ENCODE results near the gene PRAC1. TPM values are rescaled to one million over a fixed set of nuclear protein-coding genes. Genes with fewer than 3 reads are reported as not detected.

PRAC1 gene
- total and polyA plus RNA-seq, 2 donors (not counting 1 experiment from before 2014, with no cell fraction given): not detected

DNA sequence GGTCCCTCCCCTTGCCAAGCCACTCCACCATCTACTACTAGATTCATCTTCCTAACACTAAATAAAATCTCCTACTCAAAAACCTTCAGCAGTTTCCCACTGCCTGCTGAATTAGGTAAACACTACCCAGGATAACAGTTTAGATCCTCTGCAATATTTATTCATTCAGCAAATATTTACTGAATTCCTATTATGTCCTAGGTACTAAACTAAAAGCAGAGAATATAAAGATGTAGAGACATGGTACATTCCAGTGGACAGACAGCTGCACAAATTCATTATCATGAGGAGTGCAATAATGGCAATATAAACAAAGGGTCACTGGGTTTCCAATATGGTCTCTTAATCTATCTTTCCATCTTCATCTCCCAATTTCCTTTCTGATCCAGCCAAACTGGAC, 37.0 kb upstream of the PRAC1 start:
- no peak for TF ChIP-seq EZH2 (IDR thresholded peaks at IDR 0.05; ENCODE audit: low read length, missing control alignments)
- TF ChIP-seq, protein P1, sequence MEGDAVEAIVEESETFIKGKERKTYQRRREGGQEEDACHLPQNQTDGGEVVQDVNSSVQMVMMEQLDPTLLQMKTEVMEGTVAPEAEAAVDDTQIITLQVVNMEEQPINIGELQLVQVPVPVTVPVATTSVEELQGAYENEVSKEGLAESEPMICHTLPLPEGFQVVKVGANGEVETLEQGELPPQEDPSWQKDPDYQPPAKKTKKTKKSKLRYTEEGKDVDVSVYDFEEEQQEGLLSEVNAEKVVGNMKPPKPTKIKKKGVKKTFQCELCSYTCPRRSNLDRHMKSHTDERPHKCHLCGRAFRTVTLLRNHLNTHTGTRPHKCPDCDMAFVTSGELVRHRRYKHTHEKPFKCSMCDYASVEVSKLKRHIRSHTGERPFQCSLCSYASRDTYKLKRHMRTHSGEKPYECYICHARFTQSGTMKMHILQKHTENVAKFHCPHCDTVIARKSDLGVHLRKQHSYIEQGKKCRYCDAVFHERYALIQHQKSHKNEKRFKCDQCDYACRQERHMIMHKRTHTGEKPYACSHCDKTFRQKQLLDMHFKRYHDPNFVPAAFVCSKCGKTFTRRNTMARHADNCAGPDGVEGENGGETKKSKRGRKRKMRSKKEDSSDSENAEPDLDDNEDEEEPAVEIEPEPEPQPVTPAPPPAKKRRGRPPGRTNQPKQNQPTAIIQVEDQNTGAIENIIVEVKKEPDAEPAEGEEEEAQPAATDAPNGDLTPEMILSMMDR (conservative IDR thresholded peaks at IDR 0.05 in 1 of 2, IDR thresholded peaks at IDR 0.05 in 1 of 2; ENCODE audit: low read depth in 1 of 2, low read length in 2 of 2): no peak
- no peak for DNase-seq (ENCODE audit: low read depth in 2 of 2)
- H3K36me3 ChIP-seq (ENCODE audit: control insufficient read depth, insufficient read depth, low read length): no peaks in the 10 kb centered on the region
- H3K27me3 ChIP-seq (ENCODE audit: control insufficient read depth, insufficient read depth, low read length): peaks cover 34% of the 10 kb centered on the region
- H4K20me1 ChIP-seq (ENCODE audit: control insufficient read depth, extremely low read depth, insufficient read depth, low read length): no peaks in the 10 kb centered on the region
- H3K4me1 ChIP-seq (ENCODE audit: control insufficient read depth, extremely low read depth, insufficient read depth, low read length): peaks cover 1% of the 10 kb centered on the region
- H3K27ac ChIP-seq (ENCODE audit: insufficient read depth, low read length): no peak overlapping the region
- no peak overlapping the region for H3K4me2 ChIP-seq (ENCODE audit: extremely low read depth, insufficient read depth, low read length)
- no peaks in the 10 kb centered on the region for H3K9me3 ChIP-seq (ENCODE audit: control insufficient read depth, insufficient read depth, low read depth, low read length)
- no peaks in the 10 kb centered on the region for H3K79me2 ChIP-seq (ENCODE audit: control insufficient read depth, insufficient read depth, low read length)
- no peak overlapping the region for H3K9ac ChIP-seq (ENCODE audit: insufficient read depth, low read length)
- H2AFZ ChIP-seq (ENCODE audit: low read length): no peak overlapping the region
- no peak overlapping the region for H3K4me3 ChIP-seq (replicated peaks in 1 of 4; ENCODE audit: control extremely low read depth in 1 of 4, insufficient read depth in 1 of 4, low read depth in 3 of 4, low read length in 4 of 4)

DNA sequence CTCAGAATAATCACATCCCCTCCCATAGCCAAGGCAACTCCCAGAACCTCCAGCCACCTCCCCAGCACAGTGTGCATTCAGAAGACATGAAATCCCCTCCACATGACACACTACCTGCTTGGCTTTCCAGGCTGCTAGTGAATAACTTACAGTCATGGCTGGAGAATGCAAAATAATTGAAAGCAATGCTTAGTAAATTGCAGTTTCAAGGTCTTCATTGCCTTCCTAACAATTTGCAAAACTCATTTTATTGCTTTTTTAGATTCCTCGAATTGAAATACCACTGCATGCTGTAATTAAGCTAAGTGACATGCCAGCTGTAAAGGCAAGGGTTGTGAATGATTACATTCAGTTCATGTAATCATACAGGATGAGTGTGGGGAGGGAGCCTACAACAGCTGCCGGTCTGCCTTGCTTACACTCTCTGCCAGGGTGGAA, 35.2 kb upstream of the PRAC1 start:
- H3K36me3 ChIP-seq (ENCODE audit: control insufficient read depth, insufficient read depth, low read length): no peaks in the 10 kb centered on the region
- H3K4me2 ChIP-seq (ENCODE audit: extremely low read depth, insufficient read depth, low read length): no peak overlapping the region
- no peak overlapping the region for H3K27ac ChIP-seq (ENCODE audit: insufficient read depth, low read length)
- no peaks in the 10 kb centered on the region for H3K79me2 ChIP-seq (ENCODE audit: control insufficient read depth, insufficient read depth, low read length)
- no peak for DNase-seq (ENCODE audit: low read depth in 2 of 2)
- TF ChIP-seq, protein P1 (conservative IDR thresholded peaks at IDR 0.05 in 1 of 2, IDR thresholded peaks at IDR 0.05 in 1 of 2; ENCODE audit: low read depth in 1 of 2, low read length in 2 of 2): no peak
- no peak for TF ChIP-seq EZH2 (IDR thresholded peaks at IDR 0.05; ENCODE audit: low read length, missing control alignments)
- H3K4me3 ChIP-seq (replicated peaks in 1 of 4; ENCODE audit: control extremely low read depth in 1 of 4, insufficient read depth in 1 of 4, low read depth in 3 of 4, low read length in 4 of 4): no peak overlapping the region
- no peaks in the 10 kb centered on the region for H3K9me3 ChIP-seq (ENCODE audit: control insufficient read depth, insufficient read depth, low read depth, low read length)
- H2AFZ ChIP-seq (ENCODE audit: low read length): no peak overlapping the region
- no peaks in the 10 kb centered on the region for H4K20me1 ChIP-seq (ENCODE audit: control insufficient read depth, extremely low read depth, insufficient read depth, low read length)
- peaks cover 6% of the 10 kb centered on the region for H3K4me1 ChIP-seq (ENCODE audit: control insufficient read depth, extremely low read depth, insufficient read depth, low read length)
- peaks cover 42% of the 10 kb centered on the region for H3K27me3 ChIP-seq (ENCODE audit: control insufficient read depth, insufficient read depth, low read length)
- H3K9ac ChIP-seq (ENCODE audit: insufficient read depth, low read length): no peak overlapping the region

DNA sequence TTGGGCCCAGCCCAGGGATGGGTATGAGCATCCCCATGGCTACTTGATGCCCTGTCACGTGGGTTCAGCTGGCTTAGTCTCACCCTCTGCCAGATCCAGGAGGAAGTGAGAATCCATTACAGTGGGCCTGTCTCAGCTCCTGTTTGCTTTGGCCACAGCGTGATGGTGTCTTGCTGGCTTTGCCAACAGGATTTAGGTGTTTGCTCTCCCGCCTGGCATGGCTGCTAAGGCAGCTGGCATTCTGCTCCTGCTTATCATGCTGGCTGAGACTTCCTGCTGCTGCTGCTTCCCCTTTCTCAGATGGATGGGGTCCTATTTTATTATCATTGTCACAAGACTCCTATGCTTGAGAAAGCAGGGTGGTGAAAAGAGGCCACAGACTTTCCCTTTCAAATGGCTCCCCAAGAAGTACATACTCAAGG, 34.5 kb upstream of the PRAC1 start:
- H3K9me3 ChIP-seq (ENCODE audit: control insufficient read depth, insufficient read depth, low read depth, low read length): no peaks in the 10 kb centered on the region
- H4K20me1 ChIP-seq (ENCODE audit: control insufficient read depth, extremely low read depth, insufficient read depth, low read length): no peaks in the 10 kb centered on the region
- DNase-seq (ENCODE audit: low read depth in 2 of 2): no peak
- peaks cover 47% of the 10 kb centered on the region for H3K27me3 ChIP-seq (ENCODE audit: control insufficient read depth, insufficient read depth, low read length)
- no peak overlapping the region for H3K4me3 ChIP-seq (replicated peaks in 1 of 4; ENCODE audit: control extremely low read depth in 1 of 4, insufficient read depth in 1 of 4, low read depth in 3 of 4, low read length in 4 of 4)
- no peak overlapping the region for H3K9ac ChIP-seq (ENCODE audit: insufficient read depth, low read length)
- H3K4me1 ChIP-seq (ENCODE audit: control insufficient read depth, extremely low read depth, insufficient read depth, low read length): peaks cover 6% of the 10 kb centered on the region
- no peak for TF ChIP-seq EZH2 (IDR thresholded peaks at IDR 0.05; ENCODE audit: low read length, missing control alignments)
- TF ChIP-seq, protein P1 (conservative IDR thresholded peaks at IDR 0.05 in 1 of 2, IDR thresholded peaks at IDR 0.05 in 1 of 2; ENCODE audit: low read depth in 1 of 2, low read length in 2 of 2): no peak
- no peaks in the 10 kb centered on the region for H3K79me2 ChIP-seq (ENCODE audit: control insufficient read depth, insufficient read depth, low read length)
- H3K27ac ChIP-seq (ENCODE audit: insufficient read depth, low read length): no peak overlapping the region
- no peak overlapping the region for H3K4me2 ChIP-seq (ENCODE audit: extremely low read depth, insufficient read depth, low read length)
- H2AFZ ChIP-seq (ENCODE audit: low read length): no peak overlapping the region
- no peaks in the 10 kb centered on the region for H3K36me3 ChIP-seq (ENCODE audit: control insufficient read depth, insufficient read depth, low read length)

Measured in fibroblast of lung (primary cell).